Peyer's patch (tissue), 4 donors: Measurements from ENCODE around the gene PDE10A.

Source experiments
- POLR2A ChIP-seq, 2 donors: fragments of 450-650 bp; IDR thresholded peaks; one replicate each; pipeline ENCODE4 v1.5.1; 2017; ENCODE audit warnings: antibody characterized with exemption in 2 of 2, mild to moderate bottlenecking in 2 of 2, moderate library complexity in 2 of 2
- TF ChIP-seq, protein P1 (sequence below), 6 experiments: fragments of 450-650 bp in 4 of 6; fragments of 200-600 bp in 2 of 6; sonication (generic) in 1 of 6; IDR thresholded peaks; one replicate each; pipeline ENCODE4 v1.5.1; 2017 to 2019; ENCODE audit warnings: antibody characterized with exemption in 6 of 6, mild to moderate bottlenecking in 3 of 6, moderate library complexity in 1 of 6

- TF ChIP-seq, protein P1, sequence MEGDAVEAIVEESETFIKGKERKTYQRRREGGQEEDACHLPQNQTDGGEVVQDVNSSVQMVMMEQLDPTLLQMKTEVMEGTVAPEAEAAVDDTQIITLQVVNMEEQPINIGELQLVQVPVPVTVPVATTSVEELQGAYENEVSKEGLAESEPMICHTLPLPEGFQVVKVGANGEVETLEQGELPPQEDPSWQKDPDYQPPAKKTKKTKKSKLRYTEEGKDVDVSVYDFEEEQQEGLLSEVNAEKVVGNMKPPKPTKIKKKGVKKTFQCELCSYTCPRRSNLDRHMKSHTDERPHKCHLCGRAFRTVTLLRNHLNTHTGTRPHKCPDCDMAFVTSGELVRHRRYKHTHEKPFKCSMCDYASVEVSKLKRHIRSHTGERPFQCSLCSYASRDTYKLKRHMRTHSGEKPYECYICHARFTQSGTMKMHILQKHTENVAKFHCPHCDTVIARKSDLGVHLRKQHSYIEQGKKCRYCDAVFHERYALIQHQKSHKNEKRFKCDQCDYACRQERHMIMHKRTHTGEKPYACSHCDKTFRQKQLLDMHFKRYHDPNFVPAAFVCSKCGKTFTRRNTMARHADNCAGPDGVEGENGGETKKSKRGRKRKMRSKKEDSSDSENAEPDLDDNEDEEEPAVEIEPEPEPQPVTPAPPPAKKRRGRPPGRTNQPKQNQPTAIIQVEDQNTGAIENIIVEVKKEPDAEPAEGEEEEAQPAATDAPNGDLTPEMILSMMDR (IDR thresholded peaks at IDR 0.05): no peak
- TF ChIP-seq POLR2A (IDR thresholded peaks at IDR 0.05): no peak
Observed at GRCh38 chr6:165638530-165638929, 24.5 kb downstream of the PDE10A start.
